ENCODE results near the gene INS. TPM values are rescaled to one million over a fixed set of nuclear protein-coding genes. Genes with fewer than 3 reads are reported as not detected.

INS gene
- total and polyA plus RNA-seq, 2 of the 13 experiments (the other 11 are each of a cell fraction or from before 2014, with no cell fraction given): not detected

GRCh38 chr11:2129308-2129698, 31.7 kb downstream of the INS start:
- H3K27ac ChIP-seq (ENCODE audit: extremely low read length, insufficient read depth, low read length): no peak overlapping the region
- BruUV-seq (replicated peaks): no TSS peak
- FAIRE-seq (no peak), ATAC-seq (peak; percentile 1; the same call in 2 of the 3 replicates), DNase-seq (ENCODE audit: low spot score) (no peak)
- H2AFZ ChIP-seq (ENCODE audit: low read length): no peak overlapping the region
- no peak overlapping the region for H3K4me3 ChIP-seq (replicated peaks in 1 of 3; ENCODE audit: insufficient read depth in 1 of 3, low read depth in 2 of 3, low read length in 3 of 3)
- peaks cover 18 to 33% of the 10 kb centered on the region in 2 experiments; a peak in 4 of 5 replicates for H3K36me3 ChIP-seq (replicated peaks in 1 of 2; ENCODE audit: control insufficient read depth in 1 of 2, insufficient read depth in 2 of 2, low read length in 2 of 2)
- peaks cover 10% of the 10 kb centered on the region for H3K4me1 ChIP-seq (ENCODE audit: insufficient read depth, low read length)
- intact Hi-C loops (cut with micrococcal nuclease; ENCODE audit: unreplicated experiment): no loop called here
- WGBS (ENCODE audit: low lambda C conversion rate): 72% methylated on average over 10 of the region's 17 CpGs
- H3K4me2 ChIP-seq (ENCODE audit: low read depth, low read length): no peak overlapping the region
- ChIA-PET POLR2A (interaction anchor here (0.8 to 1.4 kb wide), 5 partner anchors 8 to 142 kb away, joined by 3 to 4 read pairs (median 4); partner anchors contain the start of gene IGF2), CTCF (ENCODE audit: low intra/inter-chr PET ratio, low total read pairs) (no interaction called here)
- no peaks in the 10 kb centered on the region for H3K79me2 ChIP-seq (ENCODE audit: insufficient read depth, low read length)
- H4K20me1 ChIP-seq (ENCODE audit: insufficient read depth, low read length): peaks cover 37% of the 10 kb centered on the region; the same call in 1 of the 2 replicates
- no peaks in the 10 kb centered on the region for H3K27me3 ChIP-seq (ENCODE audit: control insufficient read depth in 1 of 2, insufficient read depth in 2 of 2, low read length in 2 of 2)
- in situ Hi-C loops (cut with HindIII; ENCODE audit: extremely low pct_ligation_motif_present, low pct_unique_long_range_greater_than_20kb): no loop called here
- H3K9ac ChIP-seq (ENCODE audit: insufficient read depth, low read depth, low read length): no peak overlapping the region
- no peaks in the 10 kb centered on the region for H3K9me3 ChIP-seq (ENCODE audit: low read length)
- TF ChIP-seq RFX5 (IDR thresholded peaks at IDR 0.05; ENCODE audit: low read depth, low read length) (no peak), ZNF773 (CRISPR knock-in tag; IDR thresholded peaks at IDR 0.05; ENCODE audit: borderline replicate concordance) (peak; percentile 68; the same call in 1 of the 2 replicates), ZNF350 (CRISPR knock-in tag; IDR thresholded peaks at IDR 0.05; ENCODE audit: borderline replicate concordance, low read depth) (0 out of 2 replicates have a peak, but pooled peaks have one; percentile 12), TBP (CRISPR knock-in tag; IDR thresholded peaks at IDR 0.05) (peak; percentile 43; the same call in 1 of the 2 replicates), CCDC6 (CRISPR knock-in tag; IDR thresholded peaks at IDR 0.05) (no peak), SRSF4 (IDR thresholded peaks at IDR 0.05; ENCODE audit: low read depth, low read length, poor library complexity, severe bottlenecking) (peak; percentile 75), ZNF597 (CRISPR knock-in tag; IDR thresholded peaks at IDR 0.05) (0 out of 2 replicates have a peak, but pooled peaks have one; percentile 46), RXRB (CRISPR knock-in tag; IDR thresholded peaks at IDR 0.05; ENCODE audit: borderline replicate concordance) (no peak), JUNB (CRISPR knock-in tag; IDR thresholded peaks at IDR 0.05; ENCODE audit: borderline replicate concordance) (peak; percentile 6; the same call in 1 of the 2 replicates), ZSCAN25 (CRISPR knock-in tag; IDR thresholded peaks at IDR 0.05) (0 out of 2 replicates have a peak, but pooled peaks have one; percentile 4), RFX3 (CRISPR knock-in tag; IDR thresholded peaks at IDR 0.05) (no peak), MED13 (CRISPR knock-in tag; IDR thresholded peaks at IDR 0.05) (no peak), ZBTB20 (CRISPR knock-in tag; IDR thresholded peaks at IDR 0.05; ENCODE audit: borderline replicate concordance, low read depth) (0 out of 2 replicates have a peak, but pooled peaks have one; percentile 44), ZNF839 (CRISPR knock-in tag; IDR thresholded peaks at IDR 0.05; ENCODE audit: borderline replicate concordance) (no peak), NCOA5 (CRISPR knock-in tag; IDR thresholded peaks at IDR 0.05) (0 out of 2 replicates have a peak, but pooled peaks have one; percentile 8), MXD4 (CRISPR knock-in tag; IDR thresholded peaks at IDR 0.05) (0 out of 2 replicates have a peak, but pooled peaks have one; percentile 7), ZNF556 (CRISPR knock-in tag; IDR thresholded peaks at IDR 0.05; ENCODE audit: borderline replicate concordance) (0 out of 2 replicates have a peak, but pooled peaks have one; percentile 9), ATF2 (CRISPR knock-in tag; IDR thresholded peaks at IDR 0.05) (peak; percentile 5; the same call in 1 of the 2 replicates)
- TF ChIP-seq, protein P1, sequence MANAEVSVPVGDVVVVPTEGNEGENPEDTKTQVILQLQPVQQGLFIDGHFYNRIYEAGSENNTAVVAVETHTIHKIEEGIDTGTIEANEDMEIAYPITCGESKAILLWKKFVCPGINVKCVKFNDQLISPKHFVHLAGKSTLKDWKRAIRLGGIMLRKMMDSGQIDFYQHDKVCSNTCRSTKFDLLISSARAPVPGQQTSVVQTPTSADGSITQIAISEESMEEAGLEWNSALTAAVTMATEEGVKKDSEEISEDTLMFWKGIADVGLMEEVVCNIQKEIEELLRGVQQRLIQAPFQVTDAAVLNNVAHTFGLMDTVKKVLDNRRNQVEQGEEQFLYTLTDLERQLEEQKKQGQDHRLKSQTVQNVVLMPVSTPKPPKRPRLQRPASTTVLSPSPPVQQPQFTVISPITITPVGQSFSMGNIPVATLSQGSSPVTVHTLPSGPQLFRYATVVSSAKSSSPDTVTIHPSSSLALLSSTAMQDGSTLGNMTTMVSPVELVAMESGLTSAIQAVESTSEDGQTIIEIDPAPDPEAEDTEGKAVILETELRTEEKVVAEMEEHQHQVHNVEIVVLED (CRISPR knock-in tag; IDR thresholded peaks at IDR 0.05; ENCODE audit: borderline replicate concordance): 0 out of 2 replicates have a peak, but pooled peaks have one; percentile 9
- TF ChIP-seq, protein P2, sequence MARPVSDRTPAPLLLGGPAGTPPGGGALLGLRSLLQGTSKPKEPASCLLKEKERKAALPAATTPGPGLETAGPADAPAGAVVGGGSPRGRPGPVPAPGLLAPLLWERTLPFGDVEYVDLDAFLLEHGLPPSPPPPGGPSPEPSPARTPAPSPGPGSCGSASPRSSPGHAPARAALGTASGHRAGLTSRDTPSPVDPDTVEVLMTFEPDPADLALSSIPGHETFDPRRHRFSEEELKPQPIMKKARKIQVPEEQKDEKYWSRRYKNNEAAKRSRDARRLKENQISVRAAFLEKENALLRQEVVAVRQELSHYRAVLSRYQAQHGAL (CRISPR knock-in tag; IDR thresholded peaks at IDR 0.05; ENCODE audit: not compliant biosample characterization): peak; percentile 19

Data from HepG2 (cell line).